AG09319 (cell line): ENCODE measurements around the gene BOC.

Experiments
- DNase-seq: peaks from one replicate; pipeline ENCODE4 v3.0.0-alpha.2; 2010; ENCODE audit warnings: low read depth; ENCODE audit errors: extremely low read depth
- CTCF ChIP-seq: IDR thresholded peaks from 2 replicates; pipeline ENCODE4 v1.5.1; 2011; ENCODE audit warnings: low read depth, mild to moderate bottlenecking, inconsistent platforms, low read length, moderate library complexity

The BOC gene

GRCh38 chr3:113211330-113212149 lies at the start of gene BOC:
BOC (plus strand) TSS chr3:113211557; CDS start chr3:113249803, 38,246 bp downstream.
- no peak for DNase-seq
- TF ChIP-seq CTCF, result no peak

DNA sequence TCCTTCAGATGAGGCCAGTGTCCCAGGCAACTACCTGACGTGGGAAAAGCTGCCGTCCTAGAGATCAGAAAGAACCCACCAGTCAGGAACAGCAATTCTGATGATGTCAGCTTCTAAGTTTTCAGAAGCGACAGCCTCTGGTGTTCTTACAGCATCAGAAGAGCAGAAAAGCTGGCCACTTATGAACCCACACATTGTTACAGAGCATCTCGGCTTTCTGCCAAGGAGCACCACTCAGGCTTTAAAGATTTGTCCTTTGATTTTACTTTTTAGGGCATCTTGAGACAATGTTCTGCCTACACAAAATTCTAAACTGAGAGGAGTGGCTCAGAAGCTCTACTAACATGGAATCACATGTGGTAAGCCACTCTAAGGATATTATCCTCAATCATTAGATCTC lies 49.7 kb upstream of the BOC start:
- DNase-seq, result no peak
- no peak for TF ChIP-seq CTCF

DNA sequence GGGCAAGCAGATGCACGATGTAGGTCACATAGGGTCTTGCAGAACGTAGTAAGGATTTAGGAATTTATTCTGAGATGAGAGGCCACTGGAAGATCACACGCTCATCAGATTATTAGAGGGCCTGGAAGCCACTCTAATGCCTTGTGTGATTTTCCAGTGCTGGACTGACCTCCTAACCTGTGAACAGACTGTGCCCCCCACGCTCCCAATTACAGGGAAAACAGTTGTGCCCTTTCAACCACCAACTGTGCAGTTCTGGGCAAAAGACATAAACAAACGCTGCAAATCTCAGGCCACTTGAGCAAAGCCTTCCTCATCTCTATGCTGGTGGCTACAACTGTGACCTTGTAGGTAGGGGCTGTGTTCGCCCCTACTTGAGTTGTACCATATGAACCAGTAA lies 48.2 kb upstream of the BOC start:
- TF ChIP-seq CTCF, result no peak
- no peak for DNase-seq

DNA sequence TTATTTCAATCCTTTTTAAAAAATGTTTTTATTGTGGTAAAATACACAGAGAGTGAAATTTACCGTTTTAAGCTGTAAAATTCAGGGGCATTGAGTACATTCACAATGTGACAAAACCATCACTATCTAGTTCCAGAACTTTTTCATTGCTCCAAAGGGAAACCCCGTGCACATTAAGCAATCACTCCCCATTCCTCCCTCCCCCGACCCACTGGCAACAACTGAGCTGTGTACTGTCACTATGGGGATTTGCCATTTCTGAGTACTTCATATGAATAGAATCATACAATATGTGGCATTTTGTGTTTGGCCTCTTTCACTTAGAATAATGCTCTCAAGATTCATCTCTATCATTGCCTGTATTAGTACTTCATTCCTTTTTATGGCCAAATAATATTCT lies 45.5 kb upstream of the BOC start:
- no peak for DNase-seq

DNA sequence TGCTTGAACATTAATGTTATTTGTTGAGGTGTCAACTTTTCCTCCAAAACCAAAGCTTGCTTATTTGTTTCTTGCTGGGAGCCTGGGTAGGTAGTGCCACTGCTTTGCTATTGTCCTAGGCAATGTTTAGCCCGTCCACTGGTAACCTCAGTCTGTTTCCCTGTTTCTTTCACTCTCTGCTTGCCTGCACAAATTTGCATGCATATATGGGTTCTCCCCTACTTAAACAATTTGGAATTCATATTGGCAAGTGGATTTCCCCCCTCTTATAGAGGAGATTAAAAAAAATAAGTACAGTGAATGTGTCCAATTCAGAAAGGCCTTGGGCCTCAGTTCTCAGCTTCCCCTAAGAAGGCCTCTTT lies 45.0 kb upstream of the BOC start:
- DNase-seq, result no peak
- no peak for TF ChIP-seq CTCF

More for the DNA sequence above, 45.5 kb upstream of the BOC start:
- no peak for TF ChIP-seq CTCF

GRCh38 chr3:113166719-113167492 lies 44.5 kb upstream of the BOC start:
- TF ChIP-seq CTCF, result no peak

More at GRCh38 chr3:113166719-113167492, 44.5 kb upstream of the BOC start:
- DNase-seq, result peak; percentile 54
